HG03354 (cell line): ENCODE measurements around the gene PLA2G1B.

Experiments
- ATAC-seq: cut with Tn5 transposase; IDR thresholded peaks from one replicate; pipeline ENCODE4 v1.9.1; 2021; ENCODE audit warnings: mild to moderate bottlenecking; ENCODE audit not compliant: unreplicated experiment, poor library complexity, severe bottlenecking

PLA2G1B gene

DNA sequence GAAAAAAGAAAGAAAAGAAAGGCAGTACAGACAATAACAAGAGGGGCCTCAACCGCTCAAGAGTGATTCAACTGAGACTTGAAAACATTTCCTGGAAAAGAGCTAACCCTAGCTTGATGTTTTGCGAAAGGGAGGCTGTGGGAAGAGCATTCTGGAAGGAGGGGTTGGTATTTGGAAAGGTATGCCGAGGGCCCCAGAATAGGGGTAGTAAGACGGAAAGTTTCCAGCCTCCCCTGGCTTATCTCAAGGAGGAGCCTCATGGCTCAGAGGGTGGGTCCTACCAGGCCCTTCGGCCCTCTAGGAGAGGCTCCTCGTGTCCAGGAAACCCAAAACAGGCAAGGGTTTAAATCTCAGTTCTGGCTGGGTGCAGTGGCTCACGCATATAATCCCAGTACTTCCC, 44.3 kb downstream of the PLA2G1B start:
- ATAC-seq: no peak

DNA sequence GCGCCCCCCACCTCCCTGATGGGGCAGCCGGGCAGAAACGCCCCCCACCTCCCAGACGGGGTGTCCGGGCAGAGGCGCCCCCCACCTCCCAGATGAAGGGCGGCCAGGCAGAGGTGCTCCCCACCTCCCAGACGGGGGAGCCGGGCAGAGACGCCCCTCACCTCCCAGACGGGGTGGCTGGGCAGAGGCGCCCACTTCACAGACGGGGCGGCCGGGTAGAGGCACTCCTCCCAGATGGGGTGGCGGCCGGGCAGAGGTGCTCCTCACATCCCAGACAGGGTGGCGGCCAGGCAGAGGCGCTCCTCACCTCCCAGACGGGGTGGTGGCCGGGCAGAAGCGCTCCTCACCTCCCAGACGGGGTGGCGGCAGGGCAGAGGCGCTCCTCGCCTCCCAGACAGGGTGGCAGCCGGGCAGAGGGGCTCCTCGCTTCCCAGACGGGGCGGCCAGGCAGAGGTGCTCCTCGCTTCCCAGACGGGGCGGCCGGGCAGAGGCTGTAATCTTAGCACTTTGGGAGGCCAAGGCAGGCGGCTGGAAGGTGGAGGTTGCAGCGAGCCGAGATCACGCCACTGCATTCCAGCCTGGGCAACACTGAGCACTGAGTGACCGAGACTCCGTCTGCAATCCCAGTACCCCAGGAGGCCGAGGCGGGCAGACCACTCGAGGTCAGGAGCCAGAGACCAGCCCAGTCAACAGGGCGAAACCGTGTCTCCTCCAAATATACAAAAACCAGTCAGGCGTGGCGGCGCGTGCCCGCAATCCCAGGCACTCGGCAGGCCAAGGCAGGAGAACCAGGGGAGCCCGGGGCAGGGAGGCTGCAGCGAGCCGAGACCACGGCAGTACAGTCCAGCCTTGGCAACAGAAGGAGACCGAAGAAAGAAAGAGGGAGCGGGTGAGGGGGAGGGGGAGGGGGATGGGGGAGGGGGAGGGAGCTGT, 49.2 kb downstream of the PLA2G1B start:
- ATAC-seq: no peak

DNA sequence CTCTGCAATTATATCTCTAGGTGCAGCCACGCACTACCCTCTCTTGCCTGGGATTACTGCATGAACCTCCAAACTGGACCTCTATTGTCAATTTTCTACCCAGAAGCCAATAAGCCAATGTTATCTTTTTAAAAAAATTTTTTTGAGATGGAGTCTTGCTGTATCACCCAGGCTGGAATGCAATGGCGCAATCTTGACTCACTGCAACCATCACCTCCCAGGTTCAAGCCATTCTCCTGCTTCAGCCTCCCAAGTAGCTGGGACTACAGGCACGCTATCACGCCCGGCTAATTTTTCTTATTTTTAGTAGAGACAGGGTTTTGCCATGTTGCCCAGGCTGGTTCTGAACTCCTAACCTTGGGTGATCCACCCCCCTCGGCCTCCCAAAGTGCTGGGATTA, 50.8 kb downstream of the PLA2G1B start:
- no peak for ATAC-seq
